WI38 (cell line): ENCODE results near the gene CDK5RAP2.

Source experiments
- H3K4me3 ChIP-seq: 2 replicates; pipeline ENCODE4 v1.5.1; 2011; ENCODE audit warnings: low read depth, mild to moderate bottlenecking, control low read depth, low read length
- CTCF ChIP-seq: IDR thresholded peaks from 2 replicates; pipeline ENCODE4 v1.5.1; 2012; ENCODE audit warnings: low read depth, mild to moderate bottlenecking, control low read depth, low read length

Gene CDK5RAP2

GRCh38 chr9:120587328-120587727 is 7.4 kb upstream of the CDK5RAP2 start:
- no peak for TF ChIP-seq CTCF
- no peak overlapping the region for H3K4me3 ChIP-seq

- no peak overlapping the region for H3K4me3 ChIP-seq
- no peak for TF ChIP-seq CTCF
Measured at GRCh38 chr9:120583958-120584369, 4.0 kb upstream of the CDK5RAP2 start.

DNA sequence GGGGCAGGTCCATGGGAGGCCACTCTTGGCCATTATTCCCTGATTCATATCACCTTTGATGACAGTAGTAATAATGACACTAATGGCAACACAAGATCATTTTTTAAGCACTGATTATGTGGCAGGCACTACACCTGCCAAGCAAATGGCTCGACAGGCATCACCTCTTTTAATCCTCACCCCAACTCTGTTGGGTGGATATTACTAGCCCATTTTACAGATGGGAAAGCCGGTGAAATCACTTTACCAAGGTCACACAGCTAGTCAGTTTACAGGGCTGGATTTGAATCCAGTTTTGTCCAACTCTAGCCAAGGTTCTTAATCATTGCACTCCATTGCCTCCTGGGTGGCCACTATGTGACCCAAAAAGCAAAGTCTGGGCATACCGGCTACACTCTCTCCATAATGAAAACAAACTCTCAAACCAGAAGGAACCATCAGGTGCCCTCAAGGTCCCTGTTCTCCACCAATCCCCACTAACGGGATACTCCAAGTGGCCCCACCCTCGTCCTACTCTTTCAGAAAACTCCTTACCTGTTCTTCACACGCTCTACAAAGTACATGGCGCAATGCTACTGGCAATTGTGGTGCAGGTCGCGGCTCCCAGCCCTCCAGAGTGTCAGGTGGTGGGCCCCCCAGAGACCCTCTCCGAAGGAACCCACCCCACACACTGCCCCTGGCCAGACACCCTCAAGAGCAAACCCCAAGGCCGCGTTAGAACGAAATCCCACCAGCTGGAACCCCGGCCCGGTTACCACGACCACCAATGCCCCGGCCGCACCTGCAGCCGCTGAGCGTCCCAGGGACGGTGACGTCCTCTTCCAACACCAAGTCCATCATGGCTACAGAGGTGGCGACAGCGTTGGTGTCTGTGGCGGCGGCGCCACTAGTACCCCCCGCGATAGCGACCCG is 572 bp downstream of the CDK5RAP2 start:
- no peak for TF ChIP-seq CTCF
- H3K4me3 ChIP-seq: peak overlapping the region; percentile 98

GRCh38 chr9:120574473-120574872 is 5.5 kb downstream of the CDK5RAP2 start:
- no peak for TF ChIP-seq CTCF
- no peak overlapping the region for H3K4me3 ChIP-seq

DNA sequence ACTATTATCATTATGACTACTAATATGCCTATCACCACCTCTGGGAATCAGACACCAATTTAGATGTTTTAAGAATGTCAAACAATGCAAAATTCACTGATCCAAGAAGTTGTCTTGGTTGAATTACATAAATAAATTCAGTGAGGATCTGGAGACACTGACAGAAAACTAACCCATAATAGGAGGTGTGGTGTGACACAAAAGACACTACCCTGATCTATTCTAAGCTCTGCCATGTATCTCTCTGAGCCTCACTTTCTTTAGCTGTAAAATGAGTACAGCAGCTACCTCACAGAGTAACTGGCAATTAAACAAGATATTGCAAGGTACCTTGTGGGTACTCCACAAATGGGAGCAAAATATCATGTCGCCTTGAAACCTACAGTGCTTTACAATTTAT is 7.5 kb downstream of the CDK5RAP2 start:
- no peak overlapping the region for H3K4me3 ChIP-seq
- TF ChIP-seq CTCF: no peak

GRCh38 chr9:120571443-120572257 is 8.3 kb downstream of the CDK5RAP2 start:
- no peak for TF ChIP-seq CTCF

GRCh38 chr9:120570296-120570695 is 9.7 kb downstream of the CDK5RAP2 start:
- no peak for TF ChIP-seq CTCF
- H3K4me3 ChIP-seq: no peak overlapping the region

More at GRCh38 chr9:120571443-120572257, 8.3 kb downstream of the CDK5RAP2 start:
- H3K4me3 ChIP-seq: no peak overlapping the region
